ENCODE measurements around the gene PPP2R3A.

Gene PPP2R3A

GRCh38 chr3:136048068-136048467 lies 82.5 kb downstream of the PPP2R3A start:
- Histone ChIP-seq H3K27ac (ENCODE audit: low read length) (no peak overlapping the region), H3K9me3 (ENCODE audit: insufficient read depth, low read length, severe bottlenecking) (no peaks in the 10 kb centered on the region), H3K36me3 (ENCODE audit: insufficient read depth, low read length) (no peaks in the 10 kb centered on the region), H3K4me2 (ENCODE audit: insufficient read depth, low read length) (no peak overlapping the region), H3K9ac (ENCODE audit: low read depth, low read length) (no peak overlapping the region), H3K27me3 (ENCODE audit: insufficient read depth, low read length, poor library complexity) (peaks cover 6% of the 10 kb centered on the region), H4K20me1 (ENCODE audit: insufficient read depth, low read length) (no peaks in the 10 kb centered on the region), H3K79me2 (ENCODE audit: insufficient read depth, low read length) (no peaks in the 10 kb centered on the region), H3K4me3 (ENCODE audit: low read depth in 1 of 2, low read length in 2 of 2) (no peak overlapping the region), H2AFZ (ENCODE audit: low read depth, low read length) (no peak overlapping the region), H3K4me1 (ENCODE audit: insufficient read depth, low read length) (no peaks in the 10 kb centered on the region)
- TF ChIP-seq CTCF (IDR thresholded peaks at IDR 0.05; ENCODE audit: borderline replicate concordance, extremely low read depth, low read length, poor library complexity, severe bottlenecking) (no peak), EZH2 (IDR thresholded peaks at IDR 0.05; ENCODE audit: borderline replicate concordance, low read depth, low read length, severe bottlenecking) (no peak)
- no peak for ATAC-seq (ENCODE audit: insufficient read depth, low read depth)
- DNase-seq = no peak

GRCh38 chr3:136050250-136050649 lies 84.7 kb downstream of the PPP2R3A start:
- DNase-seq (no peak), ATAC-seq (ENCODE audit: insufficient read depth, low read depth) (no peak)
- Histone ChIP-seq H3K9me3 (ENCODE audit: insufficient read depth, low read length, severe bottlenecking) (no peaks in the 10 kb centered on the region), H3K36me3 (ENCODE audit: insufficient read depth, low read length) (no peaks in the 10 kb centered on the region), H3K79me2 (ENCODE audit: insufficient read depth, low read length) (no peaks in the 10 kb centered on the region), H3K4me3 (ENCODE audit: low read depth in 1 of 2, low read length in 2 of 2) (no peak overlapping the region), H3K27me3 (ENCODE audit: insufficient read depth, low read length, poor library complexity) (peaks cover 6% of the 10 kb centered on the region), H3K4me2 (ENCODE audit: insufficient read depth, low read length) (no peak overlapping the region), H3K4me1 (ENCODE audit: insufficient read depth, low read length) (no peaks in the 10 kb centered on the region), H3K27ac (ENCODE audit: low read length) (no peak overlapping the region), H4K20me1 (ENCODE audit: insufficient read depth, low read length) (no peaks in the 10 kb centered on the region), H2AFZ (ENCODE audit: low read depth, low read length) (no peak overlapping the region), H3K9ac (ENCODE audit: low read depth, low read length) (no peak overlapping the region)
- TF ChIP-seq EZH2 (IDR thresholded peaks at IDR 0.05; ENCODE audit: borderline replicate concordance, low read depth, low read length, severe bottlenecking) = no peak
- no peak for TF ChIP-seq CTCF (IDR thresholded peaks at IDR 0.05; ENCODE audit: borderline replicate concordance, extremely low read depth, low read length, poor library complexity, severe bottlenecking)

- H3K79me2 ChIP-seq (ENCODE audit: insufficient read depth, low read length) = no peaks in the 10 kb centered on the region
- TF ChIP-seq CTCF (IDR thresholded peaks at IDR 0.05; ENCODE audit: borderline replicate concordance, extremely low read depth, low read length, poor library complexity, severe bottlenecking) = no peak
- no peak for TF ChIP-seq EZH2 (IDR thresholded peaks at IDR 0.05; ENCODE audit: borderline replicate concordance, low read depth, low read length, severe bottlenecking)
- H4K20me1 ChIP-seq (ENCODE audit: insufficient read depth, low read length) = no peaks in the 10 kb centered on the region
- H3K27me3 ChIP-seq (ENCODE audit: insufficient read depth, low read length, poor library complexity) = no peaks in the 10 kb centered on the region
- no peak overlapping the region for H3K4me2 ChIP-seq (ENCODE audit: insufficient read depth, low read length)
- no peak overlapping the region for H3K9ac ChIP-seq (ENCODE audit: low read depth, low read length)
- no peaks in the 10 kb centered on the region for H3K9me3 ChIP-seq (ENCODE audit: insufficient read depth, low read length, severe bottlenecking)
- no peaks in the 10 kb centered on the region for H3K4me1 ChIP-seq (ENCODE audit: insufficient read depth, low read length)
- H3K4me3 ChIP-seq (ENCODE audit: low read depth in 1 of 2, low read length in 2 of 2) = no peak overlapping the region
- no peak overlapping the region for H3K27ac ChIP-seq (ENCODE audit: low read length)
- H2AFZ ChIP-seq (ENCODE audit: low read depth, low read length) = no peak overlapping the region
- ATAC-seq (ENCODE audit: insufficient read depth, low read depth) (no peak), DNase-seq (no peak)
- H3K36me3 ChIP-seq (ENCODE audit: insufficient read depth, low read length) = no peaks in the 10 kb centered on the region
Observed at GRCh38 chr3:136055491-136055890, 90.0 kb downstream of the PPP2R3A start.

- H3K4me1 ChIP-seq (ENCODE audit: insufficient read depth, low read length) = no peaks in the 10 kb centered on the region
- H3K27me3 ChIP-seq (ENCODE audit: insufficient read depth, low read length, poor library complexity) = no peaks in the 10 kb centered on the region
- H3K4me2 ChIP-seq (ENCODE audit: insufficient read depth, low read length) = no peak overlapping the region
- no peak overlapping the region for H3K27ac ChIP-seq (ENCODE audit: low read length)
- ATAC-seq (ENCODE audit: insufficient read depth, low read depth) = no peak
- no peak overlapping the region for H3K9ac ChIP-seq (ENCODE audit: low read depth, low read length)
- no peaks in the 10 kb centered on the region for H3K9me3 ChIP-seq (ENCODE audit: insufficient read depth, low read length, severe bottlenecking)
- no peaks in the 10 kb centered on the region for H3K79me2 ChIP-seq (ENCODE audit: insufficient read depth, low read length)
- no peaks in the 10 kb centered on the region for H3K36me3 ChIP-seq (ENCODE audit: insufficient read depth, low read length)
- H3K4me3 ChIP-seq (ENCODE audit: low read depth in 1 of 2, low read length in 2 of 2) = no peak overlapping the region
- TF ChIP-seq EZH2 (IDR thresholded peaks at IDR 0.05; ENCODE audit: borderline replicate concordance, low read depth, low read length, severe bottlenecking) (no peak), CTCF (IDR thresholded peaks at IDR 0.05; ENCODE audit: borderline replicate concordance, extremely low read depth, low read length, poor library complexity, severe bottlenecking) (no peak)
- no peak for DNase-seq
- H4K20me1 ChIP-seq (ENCODE audit: insufficient read depth, low read length) = no peaks in the 10 kb centered on the region
- H2AFZ ChIP-seq (ENCODE audit: low read depth, low read length) = no peak overlapping the region
Observed at GRCh38 chr3:136067211-136067610, 101.7 kb downstream of the PPP2R3A start.
